ENCODE data around the gene CRACR2B.

CRACR2B gene

DNA sequence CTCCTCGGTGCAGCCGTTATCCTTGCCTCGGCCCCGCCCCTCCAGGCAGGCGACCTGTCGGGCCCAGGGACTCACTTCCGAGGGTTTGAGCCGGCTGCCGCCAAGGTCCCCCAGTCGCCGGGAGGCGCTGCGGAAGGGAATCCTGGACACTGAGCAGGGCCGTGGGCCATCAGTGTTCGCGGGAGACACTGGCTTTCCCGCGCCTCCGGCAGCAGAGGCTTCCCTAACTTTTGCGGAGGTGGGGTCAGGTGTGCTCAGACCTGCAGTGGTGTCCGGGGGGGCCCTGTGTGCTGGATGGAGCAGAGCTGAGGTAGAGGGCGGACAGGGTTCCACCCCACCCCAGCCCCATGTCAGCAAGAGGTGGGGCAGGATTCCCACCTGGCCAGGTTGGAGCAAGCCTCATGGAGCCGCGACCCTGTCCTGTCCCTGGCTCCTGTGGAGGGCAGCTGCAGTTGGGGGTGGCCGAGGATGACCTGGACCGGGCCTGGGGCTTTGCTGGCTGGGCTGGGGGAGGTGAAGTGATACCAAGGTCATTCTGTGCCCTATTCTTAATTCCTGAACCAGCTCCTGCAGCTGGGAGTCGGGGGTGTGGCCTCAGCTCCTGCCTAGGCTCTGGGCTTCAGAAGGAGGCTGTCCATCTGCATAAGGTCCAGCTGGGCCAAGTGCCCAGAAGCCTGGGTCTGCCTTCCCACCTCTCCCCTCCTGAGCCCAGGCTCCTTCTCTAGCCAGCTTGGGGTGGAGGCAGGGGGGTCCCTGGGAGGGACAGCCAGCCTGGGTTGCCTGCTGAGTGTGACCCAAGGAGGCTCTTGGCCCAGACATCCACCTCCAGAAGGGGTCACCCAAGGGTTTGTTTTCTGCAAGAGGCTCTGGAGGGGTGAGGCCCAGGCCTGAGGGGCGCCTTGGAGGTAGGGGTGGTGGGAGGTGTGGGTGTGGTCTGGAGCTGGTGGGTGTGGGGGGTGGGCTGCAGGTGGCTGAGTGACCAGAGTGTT is 23.4 kb downstream of the CRACR2B start:
- no peak for DNase-seq (ENCODE audit: extremely low read depth in 1 of 2, low read depth in 1 of 2)

DNA sequence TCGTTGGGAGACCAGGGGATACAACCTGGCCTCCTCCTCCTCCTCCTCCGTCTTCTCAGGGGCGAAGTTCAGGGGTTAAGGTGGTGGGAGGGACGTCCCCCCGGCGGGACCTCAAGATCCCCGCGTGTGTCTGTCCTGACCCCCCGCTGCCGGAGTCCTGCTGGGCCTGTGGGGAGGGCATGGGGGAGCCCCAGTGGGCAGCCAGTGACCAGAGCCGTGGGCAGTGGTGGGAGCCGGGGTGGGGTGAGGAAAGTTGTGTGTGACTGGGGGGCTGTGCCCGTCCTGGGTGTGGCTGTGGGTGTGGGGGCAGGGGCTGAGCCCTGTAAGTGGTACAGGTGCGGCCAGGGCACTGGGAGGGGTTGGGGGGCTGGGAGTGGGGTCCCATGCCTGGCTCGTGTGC is 25.0 kb downstream of the CRACR2B start:
- DNase-seq (ENCODE audit: extremely low read depth in 1 of 2, low read depth in 1 of 2): no peak

DNA sequence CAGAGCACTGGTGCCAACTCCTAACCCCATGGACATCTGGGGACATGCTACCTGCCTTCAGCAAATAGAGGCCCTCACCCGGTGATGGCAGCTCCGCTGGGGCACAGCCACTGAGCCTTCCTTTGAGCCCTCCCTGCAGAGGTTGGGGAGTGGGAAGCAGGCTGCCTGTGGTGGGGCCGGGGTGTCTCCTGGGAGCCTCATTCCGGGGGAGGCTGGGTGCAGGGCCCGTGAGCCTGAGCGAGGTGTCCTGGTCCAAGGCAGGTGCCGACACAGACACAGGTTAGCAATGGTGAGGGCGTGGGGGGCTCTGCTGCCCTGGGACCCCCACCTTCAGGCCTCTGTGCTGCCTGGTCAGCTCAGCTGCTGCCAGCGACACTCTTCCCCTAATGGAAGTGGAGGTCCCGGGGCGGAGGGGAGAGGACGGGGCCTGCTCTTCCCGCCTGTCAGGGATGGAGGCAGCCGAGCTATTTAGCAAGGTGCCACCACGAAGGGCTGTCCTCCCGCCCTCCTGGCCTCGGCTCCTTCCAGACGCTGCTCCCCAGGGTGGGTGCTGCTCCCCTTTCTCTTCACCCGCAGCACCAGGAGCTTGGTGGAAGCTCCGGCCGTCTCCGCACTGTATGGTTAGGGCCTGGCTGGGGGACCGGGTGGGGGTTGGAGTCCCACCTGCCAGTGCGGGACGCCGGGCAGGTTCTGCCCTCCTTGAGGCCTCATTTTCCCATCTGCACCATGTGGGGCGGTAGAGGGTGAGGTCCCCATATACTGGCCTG is 26.1 kb downstream of the CRACR2B start:
- DNase-seq (ENCODE audit: extremely low read depth in 1 of 2, low read depth in 1 of 2): no peak

DNA sequence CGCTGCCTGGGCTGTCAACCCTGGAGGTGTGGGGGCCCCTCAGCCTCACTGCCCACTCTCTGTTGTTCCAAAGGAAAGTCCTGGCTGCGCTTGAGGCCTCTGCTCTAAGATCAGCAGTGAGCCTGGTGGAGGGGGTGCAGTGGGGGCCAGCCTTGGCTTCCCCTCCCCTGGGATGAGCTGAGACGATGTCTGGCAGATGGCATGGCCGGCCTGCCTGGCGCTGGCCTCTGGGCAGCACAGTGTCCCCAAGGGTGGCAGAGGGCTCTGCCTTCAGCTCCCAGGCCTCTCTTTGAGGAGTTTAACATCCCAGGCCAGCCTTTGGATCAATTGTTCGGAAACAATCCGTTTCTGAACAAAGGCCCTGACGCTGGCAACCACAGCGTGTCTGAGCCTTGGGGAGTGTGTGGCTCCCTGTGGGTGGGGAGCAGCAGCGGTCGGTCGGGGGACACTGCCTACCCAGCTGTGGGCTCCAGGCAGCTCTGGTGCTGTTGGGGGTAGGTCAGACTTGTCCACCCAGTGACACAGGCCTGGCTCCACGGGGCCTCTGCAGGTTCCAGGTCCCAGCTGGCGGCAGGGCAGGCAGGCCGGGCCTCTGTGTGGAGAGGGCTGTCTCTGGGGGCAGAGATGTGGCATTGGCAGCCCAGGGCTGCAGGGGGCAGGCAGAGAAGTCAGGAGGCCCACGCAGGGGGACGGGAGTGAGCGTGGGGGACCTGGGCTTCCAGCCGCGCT is 27.0 kb downstream of the CRACR2B start:
- DNase-seq (ENCODE audit: extremely low read depth in 1 of 2, low read depth in 1 of 2): no peak

DNA sequence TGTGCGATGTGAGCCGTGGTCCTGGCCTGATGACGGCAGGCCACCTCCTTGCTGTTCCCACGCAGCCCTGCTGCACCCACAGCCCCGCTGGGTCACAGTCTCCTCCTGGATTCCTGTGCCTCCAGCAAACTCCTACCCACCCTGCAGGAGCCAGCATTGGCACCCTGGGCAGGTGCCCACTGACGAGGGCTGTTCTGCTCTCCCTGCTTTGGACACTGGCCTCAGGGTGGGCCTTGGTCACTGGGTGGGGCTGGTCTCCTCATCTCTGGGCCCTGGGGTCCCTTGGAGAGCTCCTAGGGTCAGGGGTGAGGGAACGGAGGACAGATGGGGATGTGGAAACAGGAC is 27.6 kb downstream of the CRACR2B start:
- DNase-seq (ENCODE audit: extremely low read depth in 1 of 2, low read depth in 1 of 2): no peak

DNA sequence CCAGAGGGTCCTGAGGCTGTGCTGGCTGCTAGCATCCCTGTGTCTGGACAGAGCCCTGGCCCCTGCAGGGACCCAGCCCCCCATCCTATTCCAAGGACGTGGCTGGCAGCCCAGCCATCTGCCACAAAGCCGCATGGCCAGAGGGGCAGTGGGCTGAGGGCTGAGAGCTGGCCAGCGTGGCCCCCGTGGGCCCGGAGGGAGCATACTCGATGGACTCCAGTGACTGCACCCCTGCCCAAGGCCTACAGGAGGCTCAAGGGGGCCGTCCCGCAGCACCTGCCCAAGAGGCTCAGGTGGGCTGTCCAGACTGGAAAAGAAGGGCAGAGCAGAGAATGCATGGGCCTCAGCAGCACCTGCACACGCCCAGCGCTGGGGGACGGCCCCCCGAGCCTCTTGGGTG is 28.1 kb downstream of the CRACR2B start:
- no peak for DNase-seq (ENCODE audit: extremely low read depth in 1 of 2, low read depth in 1 of 2)

DNA sequence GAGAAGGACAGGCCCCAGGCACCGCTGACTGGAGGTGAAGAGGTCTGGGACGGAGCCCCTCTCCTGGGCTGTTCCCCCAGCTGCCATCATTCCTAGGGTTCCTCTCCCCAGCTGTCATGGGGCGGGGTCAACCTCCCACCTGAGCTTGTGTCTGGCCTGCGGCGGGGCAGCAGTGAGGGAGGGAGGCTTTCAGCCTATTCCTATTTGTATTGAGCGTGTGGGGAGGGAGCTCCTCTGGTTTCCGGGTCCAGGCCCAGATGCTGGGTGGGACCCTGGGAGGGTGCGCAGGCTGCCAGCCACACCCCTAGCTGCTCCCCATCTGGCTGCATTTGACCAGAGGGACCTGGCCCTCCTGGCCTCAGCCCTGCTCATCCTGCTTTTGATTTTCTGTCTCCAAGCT is 28.7 kb downstream of the CRACR2B start:
- no peak for DNase-seq (ENCODE audit: extremely low read depth in 1 of 2, low read depth in 1 of 2)

DNA sequence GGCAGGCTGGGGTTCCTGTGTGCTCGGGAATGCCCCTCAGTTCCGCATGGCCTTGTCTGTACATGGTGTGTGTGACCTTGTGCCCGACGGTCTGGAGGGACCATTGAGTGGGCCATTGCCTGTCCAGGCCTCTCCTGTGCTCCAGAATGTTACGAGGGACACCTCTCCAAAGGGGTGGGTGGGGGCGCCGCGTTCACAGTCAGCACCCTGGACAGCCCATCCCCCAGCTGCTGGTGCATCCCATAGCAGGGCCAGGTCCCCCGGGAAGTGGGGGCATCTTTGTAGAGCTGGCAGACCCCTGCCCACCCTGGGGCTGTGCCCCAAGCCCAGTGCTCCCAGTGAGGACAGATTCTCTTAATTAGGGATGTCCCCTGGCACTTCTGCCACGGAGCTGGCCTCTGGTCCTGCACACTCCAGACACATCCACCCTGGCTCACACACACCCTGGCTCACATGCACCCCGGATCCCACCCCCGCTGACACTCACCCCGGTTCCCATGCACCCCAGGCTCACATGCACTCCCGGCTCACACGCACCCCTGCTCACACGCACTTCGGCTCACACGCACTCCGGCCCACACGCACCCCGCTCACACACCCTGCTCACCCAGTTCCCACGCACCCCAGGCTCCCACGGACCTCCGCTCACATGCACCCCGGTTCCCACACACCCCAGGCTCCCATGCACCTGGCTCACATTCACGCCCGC is 30.5 kb downstream of the CRACR2B start:
- no peak for DNase-seq (ENCODE audit: extremely low read depth in 1 of 2, low read depth in 1 of 2)

DNA sequence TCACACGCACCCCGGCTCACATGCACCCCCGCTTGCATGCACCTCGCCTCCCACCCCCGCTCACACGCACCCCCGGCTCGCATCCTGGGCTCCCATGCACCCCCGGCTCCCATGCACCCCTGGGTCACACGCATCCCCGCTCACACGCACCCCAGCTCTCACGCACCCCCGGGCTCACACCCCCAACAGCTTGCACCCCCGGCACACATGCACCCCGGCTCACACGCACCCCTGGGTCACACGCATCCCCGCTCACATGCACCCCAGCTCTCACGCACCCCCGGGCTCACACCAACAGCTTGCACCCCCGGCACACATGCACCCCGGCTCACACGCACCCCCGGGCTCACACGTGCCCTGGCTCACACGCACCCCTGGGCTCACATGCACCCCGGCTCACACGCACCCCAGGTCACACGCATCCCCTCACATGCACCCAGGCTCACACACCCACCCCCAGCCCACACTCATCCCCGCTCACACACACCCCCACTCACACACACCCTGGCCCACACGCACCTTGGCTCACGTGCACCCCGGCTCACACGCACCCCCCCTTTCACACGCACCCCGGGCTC is 31.1 kb downstream of the CRACR2B start:
- no peak for DNase-seq (ENCODE audit: extremely low read depth in 1 of 2, low read depth in 1 of 2)

DNA sequence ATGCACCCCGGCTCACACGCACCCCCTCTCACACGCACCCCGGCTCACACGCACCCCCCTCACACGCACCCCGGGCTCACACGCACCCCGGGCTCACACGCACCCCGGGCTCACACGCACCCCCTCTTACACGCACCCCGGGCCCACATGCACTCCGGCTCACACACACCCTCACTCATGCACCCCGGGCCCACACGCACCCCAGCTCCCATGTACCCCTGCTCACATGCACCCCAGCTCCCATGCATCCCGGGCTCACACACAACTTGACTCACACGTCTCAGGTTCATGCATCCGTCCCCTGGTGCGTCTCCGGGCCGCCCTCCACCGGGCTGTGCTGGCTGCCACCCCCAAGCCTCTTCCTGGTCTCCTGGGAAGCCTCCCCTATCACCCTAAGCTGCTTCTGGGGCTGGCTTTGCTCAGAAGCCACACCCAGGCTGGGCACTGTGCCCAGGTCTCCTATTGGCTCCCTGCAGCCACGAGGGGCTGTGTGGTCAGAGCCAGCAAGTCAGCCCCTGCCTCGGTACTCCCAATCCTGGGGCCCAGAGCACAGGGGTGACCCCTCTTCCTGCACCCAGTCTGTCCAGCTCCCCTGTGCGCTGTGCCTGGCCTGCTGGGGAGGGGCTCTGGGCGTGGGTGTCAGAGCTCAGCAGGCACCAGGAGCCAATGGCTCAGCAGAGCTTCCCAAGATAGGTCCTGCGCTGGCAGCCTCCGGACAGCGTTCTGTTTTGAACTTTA is 31.8 kb downstream of the CRACR2B start:
- DNase-seq (ENCODE audit: extremely low read depth in 1 of 2, low read depth in 1 of 2): no peak

DNA sequence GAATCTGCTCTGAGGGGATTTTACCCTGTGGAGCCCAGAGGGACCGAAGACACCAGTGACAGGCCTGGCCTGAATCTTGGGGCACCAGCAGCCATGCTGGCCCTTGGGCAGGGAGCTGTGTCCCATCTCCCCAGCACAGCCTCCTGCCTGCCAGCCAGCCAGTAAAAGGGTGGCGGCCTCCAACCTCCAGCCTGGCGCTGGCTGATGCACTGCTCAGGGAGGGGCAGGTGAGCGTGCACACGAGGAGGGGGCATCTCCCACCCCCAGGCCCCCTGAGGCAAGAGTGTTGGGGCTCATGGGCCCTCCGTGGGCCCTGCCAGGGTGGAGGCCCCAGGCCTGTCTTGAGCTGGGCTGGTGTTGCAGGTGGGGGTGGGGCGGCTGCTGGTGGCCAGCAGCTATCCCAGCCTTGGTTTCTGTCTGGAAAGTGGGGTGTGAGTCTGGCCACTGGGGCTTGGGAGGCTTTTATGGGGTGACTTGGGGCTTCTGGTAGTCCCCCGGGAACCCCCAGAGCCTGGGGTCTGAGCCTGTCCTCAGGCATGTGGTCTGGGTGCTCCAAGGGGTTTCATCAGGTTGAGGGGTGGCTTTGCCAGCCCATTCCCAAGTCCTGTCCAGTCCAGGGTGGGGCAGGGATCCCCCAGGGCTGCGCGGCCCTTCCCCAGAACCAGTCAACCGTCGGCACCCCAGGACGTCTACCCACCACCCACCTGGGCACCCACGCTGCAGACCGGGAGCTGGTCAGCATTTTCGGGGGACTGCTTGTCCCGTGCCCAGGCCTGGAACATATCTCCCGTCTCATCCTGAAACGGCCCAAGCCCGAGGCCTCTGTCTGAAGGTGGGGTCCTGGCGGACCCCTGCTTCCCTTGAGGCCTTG is 32.8 kb downstream of the CRACR2B start:
- DNase-seq (ENCODE audit: extremely low read depth in 1 of 2, low read depth in 1 of 2): no peak

DNA sequence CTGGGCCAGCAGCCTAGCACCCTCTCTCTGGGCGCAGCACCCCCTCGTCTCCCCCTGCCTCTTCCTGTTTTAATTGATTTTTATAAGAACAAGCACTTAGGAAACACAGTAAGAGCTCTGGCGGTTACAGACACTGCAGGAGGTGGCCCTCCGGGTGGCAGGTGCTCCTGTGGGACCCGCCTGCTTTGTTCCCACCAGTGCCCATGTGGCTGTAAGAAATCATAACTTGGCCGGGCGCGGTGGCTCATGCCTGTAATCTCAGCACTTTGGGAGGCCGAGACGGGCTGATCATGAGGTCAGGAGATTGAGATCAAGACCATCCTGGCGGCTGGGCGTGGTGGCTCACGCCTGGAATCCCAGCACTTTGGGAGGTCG is 33.4 kb downstream of the CRACR2B start:
- no peak for DNase-seq (ENCODE audit: extremely low read depth in 1 of 2, low read depth in 1 of 2)

DNA sequence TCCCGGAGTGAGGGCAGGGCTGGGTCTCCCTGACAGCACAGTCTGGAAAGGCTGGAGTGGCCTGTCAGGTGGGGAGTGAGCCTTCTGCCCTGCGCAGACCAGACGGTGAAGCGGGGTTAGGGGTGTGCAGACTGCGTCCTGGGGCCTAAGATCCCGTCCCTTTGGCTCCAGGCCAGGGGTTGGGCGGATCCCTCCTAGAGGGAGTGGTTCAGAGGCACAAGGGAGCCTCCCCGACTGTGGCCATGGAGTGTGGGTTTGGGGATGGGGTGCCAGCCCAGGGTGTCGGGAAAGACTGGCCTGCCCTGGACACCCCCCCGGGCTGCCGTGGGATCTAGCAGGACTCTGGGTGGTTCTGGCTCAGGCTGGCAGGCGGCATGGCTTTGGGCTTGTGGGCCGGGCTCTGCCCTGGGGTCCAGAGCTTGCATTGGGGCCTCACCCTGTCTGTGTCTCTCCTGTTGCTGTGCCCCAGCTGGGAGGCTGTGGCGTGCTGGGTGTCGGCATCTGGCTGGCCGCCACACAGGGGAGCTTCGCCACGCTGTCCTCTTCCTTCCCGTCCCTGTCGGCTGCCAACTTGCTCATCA is 34.5 kb downstream of the CRACR2B start:
- DNase-seq (ENCODE audit: extremely low read depth in 1 of 2, low read depth in 1 of 2): no peak

DNA sequence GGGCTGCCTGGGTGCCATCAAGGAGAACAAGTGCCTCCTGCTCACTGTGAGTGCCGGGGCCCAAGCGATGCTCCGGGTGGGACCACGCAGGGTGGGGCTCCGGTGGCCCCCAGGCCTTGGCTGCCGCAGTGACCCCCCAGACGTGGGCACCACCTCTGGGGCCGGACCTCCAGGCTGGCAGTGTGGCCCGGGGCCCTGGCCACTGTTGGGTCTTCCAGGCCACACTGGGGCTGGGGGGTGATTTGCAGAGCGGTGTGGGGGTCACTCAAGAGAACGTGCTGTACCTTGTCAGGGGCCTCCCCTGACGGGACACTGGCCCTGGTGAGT is 34.9 kb downstream of the CRACR2B start:
- DNase-seq (ENCODE audit: extremely low read depth in 1 of 2, low read depth in 1 of 2): no peak

DNA sequence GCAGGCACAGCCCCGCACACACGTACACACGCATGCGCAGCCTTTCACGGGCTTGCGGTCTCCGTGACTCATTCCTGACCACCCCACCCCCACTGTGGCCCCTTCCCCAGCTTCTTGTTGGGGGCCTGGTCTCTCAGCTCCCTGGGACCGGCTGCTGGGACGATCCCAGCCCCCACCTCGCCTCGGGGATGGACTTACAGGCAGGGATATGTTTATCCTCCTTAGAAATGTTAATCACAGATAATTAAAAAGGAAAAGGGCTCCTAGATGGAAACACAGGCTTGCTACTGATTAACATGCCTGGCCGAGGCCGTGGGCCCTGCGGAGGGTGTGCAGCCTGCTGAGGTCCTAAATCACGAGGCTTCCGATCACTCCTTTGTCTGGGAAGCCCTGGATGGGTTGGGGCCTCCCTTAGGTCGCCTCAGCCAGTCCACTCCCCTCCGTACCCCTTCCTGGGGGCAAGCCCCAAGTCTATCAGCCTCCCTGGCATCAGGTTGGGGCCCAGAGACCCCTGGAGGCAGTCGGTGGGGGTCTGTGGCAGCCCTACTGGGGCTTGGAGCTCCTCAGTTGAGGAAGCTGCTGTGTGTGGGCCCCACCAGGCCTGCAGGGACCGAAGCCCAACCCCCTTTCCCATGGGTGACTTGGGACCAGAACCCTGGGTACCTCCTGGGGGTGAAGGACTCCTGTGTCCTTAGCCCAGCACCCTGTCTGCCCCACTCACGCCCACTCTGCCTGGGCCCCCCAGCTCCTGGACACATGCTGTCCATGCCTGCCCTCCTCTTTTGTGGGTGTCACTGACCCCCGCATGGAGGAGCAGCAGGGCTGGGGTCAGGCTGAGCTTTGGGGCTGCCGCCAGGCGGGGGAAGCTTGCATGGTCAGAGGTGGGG is 35.5 kb downstream of the CRACR2B start:
- no peak for DNase-seq (ENCODE audit: extremely low read depth in 1 of 2, low read depth in 1 of 2)

DNA sequence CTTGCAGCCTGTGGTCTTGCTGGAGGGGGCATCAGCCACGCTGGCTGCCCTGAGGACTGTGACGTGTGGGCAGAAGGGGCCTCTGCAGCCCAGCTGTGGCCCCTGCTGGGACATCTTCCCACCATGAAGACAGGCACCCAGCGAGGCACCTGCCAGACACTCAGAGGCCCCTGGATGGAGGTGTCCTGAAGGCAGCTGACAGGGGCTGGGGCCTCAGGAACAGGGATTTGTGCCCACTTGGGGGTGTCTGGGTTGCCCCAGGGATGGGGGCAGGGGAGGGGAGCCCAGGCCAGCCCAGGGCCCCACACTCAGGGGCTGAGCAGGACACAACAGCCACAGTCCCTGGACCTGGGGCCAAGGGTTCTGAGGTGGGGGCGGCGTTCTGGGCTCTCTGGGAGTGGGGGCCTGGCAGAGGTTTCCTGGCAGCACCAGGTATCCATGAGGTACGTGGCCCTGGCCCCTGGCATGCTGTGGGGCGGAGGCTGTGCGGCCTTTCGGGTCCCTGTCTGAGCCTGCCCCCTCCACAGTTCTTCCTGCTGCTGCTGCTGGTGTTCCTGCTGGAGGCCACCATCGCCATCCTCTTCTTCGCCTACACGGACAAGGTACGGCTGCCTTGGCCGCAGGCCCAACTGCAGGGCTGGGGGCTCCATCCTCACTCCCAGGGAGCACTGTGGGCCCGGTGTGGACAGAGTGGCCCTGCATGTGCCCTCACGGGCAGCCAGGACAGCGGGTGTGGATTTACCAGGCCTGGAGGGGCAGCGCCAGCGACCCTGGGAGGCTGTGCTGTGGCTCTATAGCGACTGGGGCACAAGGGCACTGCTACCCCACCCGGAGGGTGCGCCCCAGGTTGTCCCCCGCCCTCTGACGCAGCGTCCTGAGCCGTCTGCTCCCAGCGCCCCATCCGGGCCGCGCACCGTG is 36.5 kb downstream of the CRACR2B start:
- no peak for DNase-seq (ENCODE audit: extremely low read depth in 1 of 2, low read depth in 1 of 2)

DNA sequence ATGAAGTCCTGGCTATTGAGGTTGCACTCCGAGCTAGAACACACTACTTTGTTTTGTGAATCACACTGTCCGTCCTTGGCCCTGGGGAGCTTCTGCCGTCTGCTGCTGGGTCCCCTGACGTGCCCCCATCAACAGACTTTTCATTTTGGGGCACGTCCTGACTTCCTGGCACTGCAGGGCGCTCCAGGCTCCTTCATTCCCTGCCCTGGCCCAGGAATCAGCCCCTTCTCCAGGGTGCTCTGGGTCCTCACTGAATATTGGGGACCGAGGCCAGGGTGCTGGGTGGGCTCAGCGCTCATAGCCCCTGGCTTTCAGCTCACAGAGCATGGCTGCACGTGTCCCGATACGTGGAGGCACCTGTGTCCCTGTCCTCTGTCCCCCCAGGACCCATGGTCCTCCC is 37.2 kb downstream of the CRACR2B start:
- DNase-seq (ENCODE audit: extremely low read depth in 1 of 2, low read depth in 1 of 2): no peak

All from activated CD8-positive, alpha-beta memory T cell treated with anti-CD3 and anti-CD28 coated beads for 1 hour (primary cell).